Common myeloid progenitor, CD34-positive (primary cell): ENCODE data around the gene PC.
A peak's percentile ranks its signal among the peaks of the same experiment; 100 is the strongest.

Experiments used
- CTCF ChIA-PET: fragments of 350-600 bp; sonication (Branson Sonifier 250); formaldehyde crosslinking; loops from one replicate; lab custom pipeline; 2021; ENCODE audit warnings: antibody characterized with exemption; lab: Charles Lee
- POLR2A ChIA-PET: fragments of 350-600 bp; sonication (Branson Sonifier 250); formaldehyde crosslinking; loops from one replicate; lab custom pipeline; 2021; ENCODE audit warnings: antibody characterized with exemption; lab: Charles Lee
- DNase-seq, 3 donors: peaks; one replicate each; pipeline versions ENCODE4 v3.0.0 to v3.0.0-alpha.2; 2013
- H3K27ac ChIP-seq, 2 experiments: 1 replicate in 1 of 2; 2 replicates in 1 of 2; pipeline ENCODE4 v1.7.0; 2013; ENCODE audit warnings: inconsistent platforms in 2 of 2, low read length in 2 of 2, mild to moderate bottlenecking in 2 of 2, low read depth in 1 of 2, moderate library complexity in 1 of 2; ENCODE audit not compliant: severe bottlenecking in 2 of 2, insufficient read depth in 1 of 2, poor library complexity in 1 of 2
- H3K27me3 ChIP-seq, 5 experiments: replicated peaks in 2 of 5; 1 replicate in 3 of 5; 2 replicates in 2 of 5; pipeline versions ENCODE4 v1.6.1 to v1.7.0; 2013; ENCODE audit warnings: low read length in 4 of 5, mild to moderate bottlenecking in 2 of 5, moderate library complexity in 2 of 5, inconsistent platforms in 1 of 5; ENCODE audit not compliant: insufficient read depth in 5 of 5, control insufficient read depth in 4 of 5
- H3K36me3 ChIP-seq, 4 experiments: 1 replicate in 2 of 4; 2 replicates in 2 of 4; pipeline versions ENCODE4 v1.6.1 to v1.7.0; 2013; ENCODE audit warnings: low read length in 3 of 4, control low read depth in 1 of 4, mild to moderate bottlenecking in 1 of 4; ENCODE audit not compliant: control insufficient read depth in 4 of 4, insufficient read depth in 4 of 4
- H3K4me1 ChIP-seq, 4 experiments: 1 replicate in 3 of 4; 2 replicates in 1 of 4; pipeline versions ENCODE4 v1.6.1 to v1.7.1; 2013; ENCODE audit warnings: low read length in 3 of 4, mild to moderate bottlenecking in 3 of 4, control low read depth in 1 of 4, inconsistent platforms in 1 of 4, moderate library complexity in 1 of 4; ENCODE audit not compliant: control insufficient read depth in 4 of 4, insufficient read depth in 4 of 4; ENCODE audit errors: control extremely low read depth in 1 of 4
- H3K4me3 ChIP-seq, 7 experiments: 1 replicate in 4 of 7; 2 replicates in 3 of 7; pipeline versions ENCODE4 v1.5.1 to v1.7.0; 2013; ENCODE audit warnings: mild to moderate bottlenecking in 7 of 7, low read length in 6 of 7, moderate library complexity in 6 of 7, inconsistent platforms in 2 of 7, low read depth in 2 of 7, control low read depth in 1 of 7; ENCODE audit not compliant: insufficient read depth in 4 of 7, control insufficient read depth in 1 of 7; ENCODE audit errors: extremely low read depth in 1 of 7
- H3K9me3 ChIP-seq, 5 experiments: 1 replicate in 4 of 5; 2 replicates in 1 of 5; pipeline versions ENCODE4 v1.6.1 to v1.7.1; 2013; ENCODE audit warnings: low read length in 4 of 5, mild to moderate bottlenecking in 2 of 5, inconsistent platforms in 1 of 5, low read depth in 1 of 5, moderate library complexity in 1 of 5; ENCODE audit not compliant: control insufficient read depth in 4 of 5, insufficient read depth in 2 of 5; ENCODE audit errors: control extremely low read depth in 1 of 5
- WGBS: methylation state at CpG from one replicate; pipeline ENCODE4 v1.1.5; 2013; ENCODE audit not compliant: insufficient coverage; 5-methylcytosine and 5-hydroxymethylcytosine counted together

The PC gene

GRCh38 chr11:66857927-66858185, 100.3 kb downstream of the PC start:
- ChIA-PET CTCF (no interaction called here), POLR2A (interaction anchor here (1.7 kb wide), 1 partner anchor 15 kb away, joined by 4 read pairs; the partner anchor contains the start of gene RCE1)
- DNase-seq: no peak
- H3K27ac ChIP-seq: no peak overlapping the region
- 98% methylated on average over 19 of the region's 19 CpGs for WGBS
- peak overlapping the region in 1 of 7 experiments; percentile 83 for H3K4me3 ChIP-seq
- H3K4me1 ChIP-seq: peaks cover 0 to 33% (median 21%) of the 10 kb centered on the region in 4 experiments
- no peaks in the 10 kb centered on the region for H3K27me3 ChIP-seq
- no peaks in the 10 kb centered on the region for H3K9me3 ChIP-seq
- peaks cover 0 to 21% (median 7%) of the 10 kb centered on the region in 4 experiments for H3K36me3 ChIP-seq

GRCh38 chr11:66857234-66857926, 100.8 kb downstream of the PC start:
- Histone ChIP-seq H3K9me3 (no peaks in the 10 kb centered on the region), H3K36me3 (peaks cover 0 to 21% (median 7%) of the 10 kb centered on the region in 4 experiments), H3K4me3 (peak overlapping the region; percentile 38 to 86 (median 71)), H3K4me1 (peaks cover 0 to 33% (median 21%) of the 10 kb centered on the region in 4 experiments), H3K27ac (no peak overlapping the region), H3K27me3 (no peaks in the 10 kb centered on the region)
- 50% methylated on average over 31 of the region's 47 CpGs for WGBS
- ChIA-PET CTCF (no interaction called here), POLR2A (interaction anchor here (1.7 kb wide), 1 partner anchor 14 kb away, joined by 4 read pairs; the partner anchor contains the start of gene RCE1)
- DNase-seq: no peak

- ChIA-PET CTCF (interaction anchor here (1.0 to 3.0 kb wide), 3 partner anchors 10 to 131 kb away, joined by 3 to 14 read pairs (median 4); no protein-coding TSS in a partner anchor), POLR2A (interaction anchor here (1.2 to 2.0 kb wide), 3 partner anchors 11 to 14 kb away, joined by 4 to 12 read pairs (median 4); partner anchors contain the start of gene RCE1)
- Histone ChIP-seq H3K27ac (peak within 1 kb of the TSS; percentile 50 to 79), H3K4me3 (peak within 1 kb of the TSS; percentile 50 to 86 (median 71)), H3K9me3 (no peaks in the 10 kb centered on the region), H3K36me3 (peaks cover 0 to 18% (median 7%) of the 10 kb centered on the region in 4 experiments), H3K27me3 (no peaks in the 10 kb centered on the region), H3K4me1 (peaks cover 0 to 33% (median 24%) of the 10 kb centered on the region in 4 experiments)
- under 1% methylated on average over 78 of the region's 103 CpGs for WGBS
- DNase-seq: peak in 1 of 3 donors; percentile 88
Observed at GRCh38 chr11:66856496-66857233, 101.5 kb downstream of the PC start, which contains the start of gene LRFN4. TSS of gene LRFN4 (plus strand) at chr11:66857064. CDS start at chr11:66857745, 681 bp downstream.

- H3K27ac ChIP-seq: peak overlapping the region; percentile 50 to 79
- ChIA-PET POLR2A (interaction anchor here (1.2 to 2.0 kb wide), 2 partner anchors 10 to 13 kb away, joined by 4 to 12 read pairs; partner anchors contain the start of gene RCE1), CTCF (interaction anchor here (0.6 to 3.0 kb wide), 7 partner anchors 9 to 294 kb away, joined by 3 to 14 read pairs (median 3); no protein-coding TSS in a partner anchor)
- peak; percentile 80 to 84 (median 82) for DNase-seq
- peaks cover 0 to 33% (median 25%) of the 10 kb centered on the region in 4 experiments for H3K4me1 ChIP-seq
- H3K9me3 ChIP-seq: no peaks in the 10 kb centered on the region
- 2% methylated on average over 26 of the region's 51 CpGs for WGBS
- H3K4me3 ChIP-seq: peak overlapping the region; percentile 50 to 86 (median 71)
- peaks cover 0 to 18% (median 6%) of the 10 kb centered on the region in 4 experiments for H3K36me3 ChIP-seq
- H3K27me3 ChIP-seq: no peaks in the 10 kb centered on the region
Observed at GRCh38 chr11:66855574-66856495, 102.3 kb downstream of the PC start.

- Histone ChIP-seq H3K27me3 (no peaks in the 10 kb centered on the region), H3K9me3 (no peaks in the 10 kb centered on the region), H3K36me3 (peaks cover 0 to 14% (median 4%) of the 10 kb centered on the region in 4 experiments), H3K27ac (no peak overlapping the region), H3K4me1 (peaks cover 0 to 33% (median 25%) of the 10 kb centered on the region in 4 experiments), H3K4me3 (no peak overlapping the region)
- 94% methylated on average over 13 of the region's 15 CpGs for WGBS
- ChIA-PET POLR2A (interaction anchor here (2.0 kb wide), 1 partner anchor 12 kb away, joined by 12 read pairs; the partner anchor contains the start of gene RCE1), CTCF (interaction anchor here (0.7 to 3.0 kb wide), 5 partner anchors 10 to 29 kb away, joined by 3 to 14 read pairs (median 3); no protein-coding TSS in a partner anchor)
- no peak for DNase-seq
Observed at GRCh38 chr11:66854729-66855211, 103.4 kb downstream of the PC start.

- ChIA-PET POLR2A (interaction anchor here (0.7 kb wide), 1 partner anchor 10 kb away, joined by 3 read pairs; no protein-coding TSS in a partner anchor), CTCF (interaction anchor here (0.7 to 3.0 kb wide), 3 partner anchors 10 to 30 kb away, joined by 3 to 14 read pairs (median 3); no protein-coding TSS in a partner anchor)
- Histone ChIP-seq H3K27me3 (no peaks in the 10 kb centered on the region), H3K27ac (no peak overlapping the region), H3K36me3 (peaks cover 0 to 9% (median 2%) of the 10 kb centered on the region in 4 experiments), H3K9me3 (no peaks in the 10 kb centered on the region), H3K4me1 (peaks cover 0 to 33% (median 25%) of the 10 kb centered on the region in 4 experiments), H3K4me3 (no peak overlapping the region)
- DNase-seq: no peak
- 98% methylated on average over 9 of the region's 12 CpGs for WGBS
Observed at GRCh38 chr11:66854231-66854661, 103.9 kb downstream of the PC start.
